PC-3 (cell line): Measurements from ENCODE around the gene POLDIP2. TPM values are rescaled to one million over a fixed set of nuclear protein-coding genes. Genes with fewer than 3 reads are reported as not detected.

Experiments
- ATAC-seq: fragments of 200-7000 bp; cut with Tn5 transposase; 2 replicates; pipeline ENCODE4 v1.9.1; 2020; ENCODE audit warnings: mild to moderate bottlenecking, moderate library complexity
- BruUV-seq: library from RNA; stranded (reverse); fragments of 400-500 nt; replicated peaks from 2 replicates; lab custom pipeline; 2021; lab: Mats Ljungman, UMichigan
- CTCF ChIA-PET: fragments of 300-600 bp; sonication (Branson Sonifier 250); formaldehyde crosslinking; loops from one replicate; lab custom pipeline; 2022; ENCODE audit warnings: antibody characterized with exemption; lab: Charles Lee
- POLR2A ChIA-PET: fragments of 300-600 bp; sonication (Branson Sonifier 250); formaldehyde crosslinking; loops from one replicate; lab custom pipeline; 2022; ENCODE audit warnings: antibody characterized with exemption; ENCODE audit not compliant: unreplicated experiment; lab: Charles Lee
- DNase-seq: peaks from one replicate; pipeline ENCODE4 v3.0.0-alpha.2; 2015
- H2AFZ ChIP-seq: fragments of 300-600 bp; sonication (generic); 2 replicates; pipeline ENCODE4 v1.6.0; 2016; ENCODE audit warnings: antibody characterized with exemption, low read length
- H3F3A ChIP-seq: fragments of 300-600 bp; sonication (generic); one replicate; pipeline ENCODE4 v1.6.0; 2017; ENCODE audit warnings: antibody characterized with exemption, low read length, control low read depth, mild to moderate bottlenecking; ENCODE audit not compliant: unreplicated experiment
- H3K27ac ChIP-seq: fragments of 300-600 bp; sonication (generic); 2 replicates; pipeline ENCODE4 v1.5.1; 2016; ENCODE audit warnings: mild to moderate bottlenecking, low read length
- H3K27me3 ChIP-seq: fragments of 300-600 bp; sonication (generic); 2 replicates; pipeline ENCODE4 v1.6.1; 2016; ENCODE audit warnings: low read length, mixed read lengths
- H3K36me3 ChIP-seq: fragments of 300-600 bp; sonication (generic); 2 replicates; pipeline ENCODE4 v1.6.1; 2016; ENCODE audit warnings: low read depth, mixed run types, low read length, mixed read lengths
- H3K4me1 ChIP-seq: fragments of 300-600 bp; sonication (generic); 2 replicates; pipeline ENCODE4 v1.5.1; 2016; ENCODE audit warnings: low read length; ENCODE audit not compliant: insufficient read depth
- H3K4me2 ChIP-seq: fragments of 300-600 bp; sonication (generic); 2 replicates; pipeline ENCODE4 v1.6.0; 2016; ENCODE audit warnings: low read length
- H3K4me3 ChIP-seq: fragments of 300-600 bp; sonication (generic); 2 replicates; pipeline ENCODE4 v1.5.1; 2016; ENCODE audit warnings: mild to moderate bottlenecking, low read length, mixed read lengths
- H3K79me2 ChIP-seq: fragments of 300-600 bp; sonication (generic); 2 replicates; pipeline ENCODE4 v1.6.1; 2017; ENCODE audit warnings: low read length, mixed read lengths
- H3K9ac ChIP-seq: fragments of 300-600 bp; sonication (generic); 2 replicates; pipeline ENCODE4 v1.6.0; 2016; ENCODE audit warnings: mild to moderate bottlenecking, low read length
- H3K9me2 ChIP-seq: fragments of 300-600 bp; sonication (generic); replicated peaks from 2 replicates; pipeline ENCODE4 v1.6.1; 2016; ENCODE audit warnings: mixed run types, low read length, mixed read lengths
- H3K9me3 ChIP-seq: fragments of 300-600 bp; sonication (generic); 2 replicates; pipeline ENCODE4 v1.6.1; 2016; ENCODE audit warnings: low read length, mixed read lengths
- H4K20me1 ChIP-seq: fragments of 300-600 bp; sonication (generic); 2 replicates; pipeline ENCODE4 v1.6.1; 2016; ENCODE audit warnings: low read length, mixed read lengths
- CTCF ChIP-seq: fragments of 300-600 bp; sonication (generic); conservative IDR thresholded peaks from 2 replicates; pipeline ENCODE4 v1.5.1; 2017; ENCODE audit warnings: antibody characterized with exemption, low read depth, mild to moderate bottlenecking, low read length
- EZH2 ChIP-seq: fragments of 300-600 bp; sonication (generic); IDR thresholded peaks from one replicate; pipeline ENCODE4 v1.6.1; 2017; ENCODE audit warnings: antibody characterized with exemption, mild to moderate bottlenecking, low read length; ENCODE audit not compliant: unreplicated experiment
- EZH2phosphoT487 ChIP-seq: fragments of 300-600 bp; sonication (generic); IDR thresholded peaks from 2 replicates; pipeline ENCODE4 v1.6.1; 2018; ENCODE audit warnings: mild to moderate bottlenecking, antibody characterized with exemption, low read length, borderline replicate concordance
- intact Hi-C: fragments of 100-400 bp; cut with micrococcal nuclease; formaldehyde crosslinking; loops from 2 replicates; pipeline ENCODE4 v1.9.0; 2023
- total RNA-seq: library from RNA; depleted of rRNA; stranded (reverse); fragments of >200 nt; gene quantifications from 2 replicates; pipeline ENCODE4 v1.2.3, GENCODE V29; 2014

POLDIP2 gene
- total RNA-seq, 1 experiment from 2014 or later = 137 TPM

GRCh38 chr17:28346746-28347246 is 10.5 kb downstream of the POLDIP2 start:
- peak overlapping the region; percentile 36; the same call in 1 of the 2 replicates for H3K4me3 ChIP-seq
- peak overlapping the region; percentile 74 for H3K4me2 ChIP-seq
- DNase-seq = no peak
- H3K9me3 ChIP-seq = no peaks in the 10 kb centered on the region
- H3K4me1 ChIP-seq = peaks cover 28% of the 10 kb centered on the region
- peak; percentile 57 for ATAC-seq
- H2AFZ ChIP-seq = no peak overlapping the region
- H3K27me3 ChIP-seq = no peaks in the 10 kb centered on the region
- BruUV-seq = no TSS peak
- H4K20me1 ChIP-seq = no peaks in the 10 kb centered on the region
- TF ChIP-seq EZH2 (no peak), CTCF (peak; percentile 37; the same call in 1 of the 2 replicates)
- no peaks in the 10 kb centered on the region for H3K79me2 ChIP-seq
- H3K9me2 ChIP-seq = no peaks in the 10 kb centered on the region
- intact Hi-C loops = loop anchor here (1.0 kb wide), 1 partner anchor 11 kb away; the partner anchor contains the start of gene POLDIP2
- peaks cover 16% of the 10 kb centered on the region; the same call in 1 of the 2 replicates for H3K36me3 ChIP-seq
- no peak overlapping the region for H3K9ac ChIP-seq
- peak overlapping the region; percentile 92 for H3K27ac ChIP-seq
- ChIA-PET CTCF (interaction anchor here (1.0 kb wide), 1 partner anchor 11 kb away, joined by 5 read pairs; the partner anchor contains the start of genes IFT20 and TNFAIP1), POLR2A (interaction anchor here (1.9 kb wide), 1 partner anchor 11 kb away, joined by 14 read pairs; the partner anchor contains the start of genes IFT20 and TNFAIP1)
- peaks cover 6% of the 10 kb centered on the region for H3F3A ChIP-seq

DNA sequence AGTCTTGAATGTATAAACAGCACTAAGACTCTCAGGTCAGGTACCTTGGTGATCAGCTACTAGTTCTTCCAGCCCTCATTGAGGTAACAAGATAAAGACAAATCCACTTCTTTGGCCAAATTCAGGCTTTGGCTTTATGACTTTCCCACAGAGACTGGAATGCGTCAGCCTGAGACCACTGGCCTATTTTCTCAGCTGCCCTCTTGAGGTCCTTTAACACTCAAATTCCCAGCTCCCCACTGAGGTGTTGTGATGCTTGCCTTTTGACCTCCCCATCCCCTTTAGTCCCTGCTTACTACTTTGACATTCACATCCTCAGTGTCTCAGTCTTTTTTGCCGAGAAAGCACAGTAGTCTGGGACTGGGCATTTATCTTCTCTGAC is 11.1 kb downstream of the POLDIP2 start:
- H4K20me1 ChIP-seq = no peaks in the 10 kb centered on the region
- peak overlapping the region; percentile 74 for H3K4me2 ChIP-seq
- H3K27ac ChIP-seq = peak overlapping the region; percentile 92
- ChIA-PET POLR2A (no interaction called here), CTCF (no interaction called here)
- BruUV-seq = TSS peak; percentile 15
- TF ChIP-seq EZH2phosphoT487 (no peak), CTCF (no peak), EZH2 (no peak)
- peaks cover 6% of the 10 kb centered on the region for H3F3A ChIP-seq
- H3K4me1 ChIP-seq = peaks cover 28% of the 10 kb centered on the region
- H3K4me3 ChIP-seq = peak overlapping the region; percentile 36; the same call in 1 of the 2 replicates
- H3K36me3 ChIP-seq = peaks cover 16% of the 10 kb centered on the region; the same call in 1 of the 2 replicates
- ATAC-seq = no peak
- no peaks in the 10 kb centered on the region for H3K79me2 ChIP-seq
- intact Hi-C loops = no loop called here
- no peaks in the 10 kb centered on the region for H3K9me2 ChIP-seq
- H3K9me3 ChIP-seq = no peaks in the 10 kb centered on the region
- no peak for DNase-seq
- H3K27me3 ChIP-seq = no peaks in the 10 kb centered on the region
- no peak overlapping the region for H3K9ac ChIP-seq
- no peak overlapping the region for H2AFZ ChIP-seq

- Histone ChIP-seq H3K79me2 (no peaks in the 10 kb centered on the region), H3K9ac (no peak overlapping the region), H3K27me3 (no peaks in the 10 kb centered on the region), H3F3A (peaks cover 6% of the 10 kb centered on the region), H3K36me3 (peaks cover 16% of the 10 kb centered on the region; the same call in 1 of the 2 replicates), H3K4me1 (peaks cover 28% of the 10 kb centered on the region), H4K20me1 (no peaks in the 10 kb centered on the region), H3K9me2 (no peaks in the 10 kb centered on the region), H3K4me3 (no peak overlapping the region), H3K27ac (peak overlapping the region; percentile 92), H2AFZ (no peak overlapping the region), H3K4me2 (peak overlapping the region; percentile 74), H3K9me3 (no peaks in the 10 kb centered on the region)
- DNase-seq (no peak), ATAC-seq (no peak)
- TF ChIP-seq EZH2 (no peak), EZH2phosphoT487 (no peak), CTCF (no peak)
- CTCF ChIA-PET = no interaction called here
- POLR2A ChIA-PET = no interaction called here
- no TSS peak for BruUV-seq
- intact Hi-C loops = no loop called here
Measured at GRCh38 chr17:28345419-28346198, 11.7 kb downstream of the POLDIP2 start.
